NT2/D1 (cell line): ENCODE data around the gene LIMA1.
"Not testable (repeated sequence)": the region's sequence is repeated elsewhere in the genome, so short reads cannot be mapped to it uniquely, and the experiment has no call there.

Source experiments
- DNase-seq: peaks from one replicate; pipeline ENCODE4 v3.0.0-alpha.2; 2011; ENCODE audit warnings: low read depth, low spot score
- H3K27me3 ChIP-seq: 2 replicates; pipeline ENCODE4 v1.6.0; 2011; ENCODE audit warnings: mild to moderate bottlenecking; ENCODE audit not compliant: insufficient read length, insufficient read depth
- H3K36me3 ChIP-seq: 2 replicates; pipeline ENCODE4 v1.6.1; 2011; ENCODE audit warnings: mild to moderate bottlenecking, low read length, mixed read lengths; ENCODE audit not compliant: insufficient read depth, insufficient read length
- H3K4me1 ChIP-seq: 2 replicates; pipeline ENCODE4 v1.5.1; 2011; ENCODE audit not compliant: insufficient read depth, insufficient read length
- H3K4me3 ChIP-seq: 2 replicates; pipeline ENCODE4 v1.5.1; 2011; ENCODE audit warnings: low read depth; ENCODE audit not compliant: insufficient read length
- H3K9ac ChIP-seq: 2 replicates; pipeline ENCODE4 v1.6.0; 2011; ENCODE audit warnings: low read depth; ENCODE audit not compliant: insufficient read length
- H3K9me3 ChIP-seq: 2 replicates; pipeline ENCODE4 v1.5.1; 2011; ENCODE audit warnings: mild to moderate bottlenecking, low read length; ENCODE audit not compliant: insufficient read depth
- SUZ12 ChIP-seq: IDR thresholded peaks from 2 replicates; pipeline ENCODE4 v1.6.1; 2011; ENCODE audit not compliant: insufficient read length, insufficient read depth; ENCODE audit errors: extremely low read depth
- YY1 ChIP-seq: IDR thresholded peaks from 2 replicates; pipeline ENCODE4 v1.6.1; 2011; ENCODE audit not compliant: insufficient read length, insufficient read depth
- ZNF274 ChIP-seq: IDR thresholded peaks from 2 replicates; pipeline ENCODE4 v1.6.1; 2011; ENCODE audit warnings: mild to moderate bottlenecking, low read depth, low read length

Gene LIMA1

GRCh38 chr12:50283229-50283923, at the start of gene LIMA1:
TSS of gene LIMA1 (minus strand) at chr12:50283520. CDS start at chr12:50248751, 34,769 bp downstream.
- H3K9ac ChIP-seq = peak within 1 kb of the TSS; percentile 91
- H3K27me3 ChIP-seq = peaks cover 30% of the 10 kb centered on the region
- peaks cover 2% of the 10 kb centered on the region for H3K36me3 ChIP-seq
- H3K9me3 ChIP-seq = no peaks in the 10 kb centered on the region
- H3K4me3 ChIP-seq = peak within 1 kb of the TSS; percentile 77
- peak; percentile 84 for DNase-seq
- no peaks in the 10 kb centered on the region for H3K4me1 ChIP-seq
- TF ChIP-seq ZNF274 (no peak), SUZ12 (no peak), YY1 (no peak)

GRCh38 chr12:50331745-50332144, 48.4 kb upstream of the LIMA1 start:
- Histone ChIP-seq H3K9ac (no peak overlapping the region), H3K36me3 (no peaks in the 10 kb centered on the region), H3K27me3 (no peaks in the 10 kb centered on the region), H3K4me1 (no peaks in the 10 kb centered on the region), H3K4me3 (no peak overlapping the region), H3K9me3 (no peaks in the 10 kb centered on the region)
- no peak for DNase-seq
- TF ChIP-seq YY1 = no peak
- TF ChIP-seq ZNF274 = no peak
- TF ChIP-seq SUZ12 = no peak

- H3K4me1 ChIP-seq, DNase-seq, H3K4me3 ChIP-seq, H3K9ac ChIP-seq, H3K36me3 ChIP-seq, H3K9me3 ChIP-seq, H3K27me3 ChIP-seq: not testable (repeated sequence)
These were observed 45.3 kb upstream of the LIMA1 start for GRCh38 chr12:50328664-50329063.

GRCh38 chr12:50326590-50327284, 43.4 kb upstream of the LIMA1 start:
- TF ChIP-seq ZNF274 (no peak), YY1 (no peak), SUZ12 (no peak)
- no peak overlapping the region for H3K9ac ChIP-seq

GRCh38 chr12:50325890-50326391, 42.6 kb upstream of the LIMA1 start:
- no peak for DNase-seq
- Histone ChIP-seq H3K4me1 (no peaks in the 10 kb centered on the region), H3K9ac (no peak overlapping the region), H3K27me3 (no peaks in the 10 kb centered on the region), H3K9me3 (no peaks in the 10 kb centered on the region), H3K4me3 (no peak overlapping the region), H3K36me3 (no peaks in the 10 kb centered on the region)
- TF ChIP-seq ZNF274 (no peak), YY1 (no peak), SUZ12 (no peak)

More at GRCh38 chr12:50326590-50327284, 43.4 kb upstream of the LIMA1 start:
- no peaks in the 10 kb centered on the region for H3K4me1 ChIP-seq
- no peak for DNase-seq
- no peaks in the 10 kb centered on the region for H3K27me3 ChIP-seq
- H3K4me3 ChIP-seq = no peak overlapping the region
- no peaks in the 10 kb centered on the region for H3K9me3 ChIP-seq
- no peaks in the 10 kb centered on the region for H3K36me3 ChIP-seq

DNA sequence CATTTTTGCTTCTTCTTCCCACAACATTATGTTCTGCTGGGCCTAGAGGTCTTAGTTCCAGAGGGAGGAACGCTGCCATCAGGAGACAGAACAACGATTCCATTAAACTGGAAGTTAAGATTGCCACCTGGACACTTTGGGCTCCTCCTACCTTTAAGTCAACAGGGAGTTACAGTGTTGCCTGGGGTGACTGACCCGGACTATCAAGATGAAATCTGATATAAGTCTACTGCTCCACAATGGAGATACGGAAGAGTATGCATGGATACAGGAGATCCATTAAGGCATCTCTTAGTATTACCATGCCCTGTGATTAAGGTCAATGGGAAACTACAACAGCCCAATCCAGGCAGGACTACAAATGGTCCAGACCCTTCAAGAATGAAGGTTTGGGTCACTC, 41.5 kb upstream of the LIMA1 start:
- H3K9ac ChIP-seq, H3K27me3 ChIP-seq, H3K4me3 ChIP-seq, H3K36me3 ChIP-seq, DNase-seq, H3K9me3 ChIP-seq, H3K4me1 ChIP-seq: not testable (repeated sequence)

GRCh38 chr12:50324077-50324476, 40.8 kb upstream of the LIMA1 start:
- not testable (repeated sequence) for H3K4me3 ChIP-seq, H3K9ac ChIP-seq, H3K36me3 ChIP-seq, DNase-seq, H3K4me1 ChIP-seq, H3K9me3 ChIP-seq, H3K27me3 ChIP-seq

DNA sequence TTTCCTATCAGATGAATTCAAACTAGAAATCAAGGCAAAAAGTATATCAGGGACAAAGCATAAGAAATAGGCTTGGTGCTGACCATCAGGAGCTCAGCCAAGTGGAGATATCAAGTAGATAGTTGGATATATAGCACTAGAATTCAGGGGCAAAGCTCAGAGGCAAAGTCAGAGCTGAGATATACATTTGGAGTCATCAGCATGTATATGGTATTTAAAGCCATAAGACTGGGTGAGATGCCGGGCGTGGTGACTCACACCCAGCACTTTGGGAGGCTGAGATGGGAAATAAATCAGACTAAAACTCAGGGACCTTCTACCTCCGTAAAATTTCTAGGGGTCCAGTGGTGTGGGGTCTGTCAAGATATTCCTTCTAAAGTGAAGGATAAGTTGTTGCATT, 38.9 kb upstream of the LIMA1 start:
- H3K9me3 ChIP-seq = no peaks in the 10 kb centered on the region
- H3K27me3 ChIP-seq = no peaks in the 10 kb centered on the region
- TF ChIP-seq ZNF274 (no peak), YY1 (no peak), SUZ12 (no peak)
- DNase-seq = no peak
- no peak overlapping the region for H3K9ac ChIP-seq
- no peaks in the 10 kb centered on the region for H3K36me3 ChIP-seq
- no peak overlapping the region for H3K4me3 ChIP-seq
- no peaks in the 10 kb centered on the region for H3K4me1 ChIP-seq
